ENCODE data around the gene KCNF1.
"Not testable (repeated sequence)": the region's sequence is repeated elsewhere in the genome, so short reads cannot be mapped to it uniquely, and the experiment has no call there.

KCNF1 gene

DNA sequence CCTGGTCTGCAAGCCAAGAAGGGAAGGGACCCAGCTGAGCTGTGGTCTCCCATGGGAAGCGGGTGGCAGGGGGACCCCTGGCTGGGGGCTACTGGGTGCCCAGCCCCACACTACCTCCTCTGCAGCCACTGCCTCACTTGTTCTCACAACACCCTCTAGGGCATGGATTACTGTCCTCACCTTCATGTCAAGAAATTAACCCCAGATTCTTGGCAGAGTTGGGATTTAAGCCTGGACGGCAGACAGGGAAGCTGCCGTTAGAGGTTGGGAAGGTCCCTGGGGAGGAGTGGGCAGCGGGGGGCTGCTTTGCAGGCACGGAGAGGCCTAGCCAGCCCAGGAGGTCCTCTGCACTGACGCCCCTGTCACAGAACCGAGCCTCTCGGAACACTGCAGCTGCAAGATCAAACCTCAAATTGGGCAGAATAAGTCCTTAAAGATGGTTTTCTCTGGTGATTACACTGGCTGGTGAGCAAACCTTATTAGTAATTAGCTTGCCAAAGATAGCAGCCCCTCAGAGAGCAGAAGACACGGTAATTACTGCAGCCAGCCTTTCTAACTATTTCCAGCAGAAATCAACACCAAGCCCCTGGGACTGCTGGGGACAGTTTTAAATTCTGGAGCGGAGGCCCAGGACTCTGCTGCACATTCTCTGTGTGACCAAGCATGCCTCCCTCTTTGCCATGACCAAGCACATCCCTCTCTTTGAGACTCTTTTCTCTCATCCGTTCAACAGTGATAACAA, 35.9 kb downstream of the KCNF1 start:
- DNase-seq = no peak

DNA sequence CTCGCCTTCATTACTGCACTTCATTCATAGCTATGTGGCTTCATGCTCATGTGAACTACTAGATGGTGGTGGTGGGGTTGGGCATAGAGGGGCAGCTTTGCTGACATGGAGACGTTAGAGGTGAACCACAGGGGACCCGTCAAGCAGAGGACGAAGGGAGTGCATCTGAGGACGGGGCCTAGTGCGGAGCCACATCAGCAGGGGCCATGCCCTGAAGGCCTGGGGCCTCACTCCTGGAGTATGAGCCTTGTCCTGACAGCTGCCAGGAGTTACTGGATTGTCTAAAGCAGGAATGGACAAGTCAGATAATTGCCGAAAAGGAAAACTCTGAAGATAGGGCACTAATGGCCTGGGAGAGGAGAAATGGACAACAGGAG, 36.4 kb downstream of the KCNF1 start:
- DNase-seq = no peak

DNA sequence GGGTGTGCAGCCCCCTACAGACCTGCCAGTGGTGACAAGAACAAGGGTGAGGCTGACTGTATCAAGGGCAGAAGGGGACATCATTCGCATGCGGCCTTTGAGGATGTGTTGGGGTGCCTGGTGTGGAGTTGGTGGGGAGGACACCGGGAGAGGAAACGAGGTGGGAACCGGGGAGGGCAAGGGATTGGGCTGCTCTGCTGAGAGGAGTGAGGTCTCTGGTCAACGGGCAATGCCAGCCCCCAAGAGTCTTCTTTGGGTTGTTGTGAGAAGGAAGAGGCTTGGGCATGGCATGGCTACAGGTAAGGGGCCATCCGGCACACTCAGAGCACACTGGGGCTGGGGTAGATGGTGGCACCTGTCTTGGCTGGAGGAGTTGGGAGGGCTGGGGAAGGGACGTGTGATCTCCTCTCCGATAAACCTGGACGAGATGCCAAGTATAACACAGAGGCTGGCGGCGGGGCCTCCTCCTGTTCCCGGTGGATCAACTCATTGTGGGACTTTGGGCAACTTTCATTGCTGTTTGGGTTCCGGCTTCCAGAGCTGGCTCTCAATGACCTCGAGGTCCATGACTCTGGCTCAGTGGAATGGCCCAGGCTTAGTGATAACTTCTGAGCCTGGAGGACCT, 37.0 kb downstream of the KCNF1 start:
- DNase-seq = no peak

DNA sequence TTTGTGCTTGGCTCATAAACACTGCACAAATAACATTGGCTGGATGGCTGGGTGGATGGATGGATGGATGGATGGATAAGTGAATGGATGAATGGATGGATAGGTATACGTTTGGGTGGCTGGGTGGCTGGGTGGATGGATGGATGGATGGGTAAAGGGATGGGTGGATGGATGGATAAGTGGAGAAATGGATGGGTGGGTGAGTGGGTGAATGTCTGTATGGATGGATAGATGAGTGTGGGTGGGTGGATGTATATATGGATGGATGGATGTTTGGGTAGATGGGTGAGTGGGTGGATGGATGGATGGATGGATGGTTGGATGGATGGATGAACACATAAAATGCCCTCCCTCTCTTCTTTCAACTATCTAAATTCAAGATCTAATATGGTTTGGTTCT, 38.1 kb downstream of the KCNF1 start:
- no peak for DNase-seq

DNA sequence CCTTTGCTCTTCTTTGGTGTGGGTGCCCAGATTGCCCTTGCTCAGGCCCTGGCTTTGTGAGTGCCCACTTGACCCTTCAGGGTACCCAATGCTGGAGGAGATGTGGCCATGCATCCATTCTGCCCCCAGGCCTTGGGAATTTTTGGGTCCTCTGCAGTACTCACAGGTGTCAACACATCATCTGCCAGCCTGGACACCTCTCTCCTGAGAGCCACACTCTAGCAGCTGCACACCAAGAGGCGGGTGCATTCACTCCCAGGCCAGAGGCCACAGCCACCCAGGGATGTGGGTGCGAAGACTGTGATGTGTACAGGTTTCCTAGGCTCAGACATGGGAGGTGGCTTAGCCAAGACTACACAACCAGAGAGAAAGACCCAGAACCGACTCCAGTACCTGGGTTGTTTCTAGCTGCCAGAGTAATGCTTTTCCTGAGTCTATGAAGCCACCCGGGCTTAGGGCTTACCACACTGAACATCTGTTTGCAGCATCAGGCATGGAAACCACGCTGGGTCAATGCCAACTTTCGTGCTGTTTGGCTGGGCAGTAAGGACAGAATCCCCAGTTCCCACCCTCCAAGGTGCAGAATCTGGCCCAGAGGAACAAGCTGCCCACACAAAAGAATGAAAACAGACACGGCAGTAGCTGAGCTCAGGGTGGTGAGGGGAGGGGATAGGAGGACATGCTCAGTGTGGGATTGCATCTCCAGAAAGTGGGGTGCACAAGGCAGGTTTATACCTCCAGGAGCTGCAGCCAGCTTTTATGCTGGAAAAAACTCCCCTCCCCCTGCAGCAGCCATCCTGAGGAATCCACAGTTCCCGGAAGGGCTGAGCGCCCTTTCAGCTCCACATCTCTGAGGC, 40.1 kb downstream of the KCNF1 start:
- peak; percentile 86 for DNase-seq

DNA sequence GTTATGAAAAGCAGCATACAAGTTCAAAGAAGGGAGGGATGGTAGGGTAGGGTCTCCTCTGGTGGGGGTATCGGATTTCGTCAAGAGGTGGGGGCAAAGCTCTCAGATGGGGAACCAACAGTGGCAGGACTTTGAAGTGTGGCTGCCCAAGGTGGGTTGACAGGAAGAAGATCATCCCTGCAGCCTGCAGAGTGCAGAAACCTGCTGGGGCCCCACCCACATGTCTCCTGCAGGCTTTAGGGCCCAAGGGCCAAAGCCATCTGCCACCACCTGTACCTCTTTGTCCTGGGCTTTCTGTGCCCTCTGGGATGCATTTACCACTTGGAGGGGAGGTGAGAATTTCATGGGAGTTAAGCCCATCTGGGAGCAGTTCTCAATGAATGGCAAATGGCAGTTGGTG, 42.7 kb downstream of the KCNF1 start:
- DNase-seq = no peak

DNA sequence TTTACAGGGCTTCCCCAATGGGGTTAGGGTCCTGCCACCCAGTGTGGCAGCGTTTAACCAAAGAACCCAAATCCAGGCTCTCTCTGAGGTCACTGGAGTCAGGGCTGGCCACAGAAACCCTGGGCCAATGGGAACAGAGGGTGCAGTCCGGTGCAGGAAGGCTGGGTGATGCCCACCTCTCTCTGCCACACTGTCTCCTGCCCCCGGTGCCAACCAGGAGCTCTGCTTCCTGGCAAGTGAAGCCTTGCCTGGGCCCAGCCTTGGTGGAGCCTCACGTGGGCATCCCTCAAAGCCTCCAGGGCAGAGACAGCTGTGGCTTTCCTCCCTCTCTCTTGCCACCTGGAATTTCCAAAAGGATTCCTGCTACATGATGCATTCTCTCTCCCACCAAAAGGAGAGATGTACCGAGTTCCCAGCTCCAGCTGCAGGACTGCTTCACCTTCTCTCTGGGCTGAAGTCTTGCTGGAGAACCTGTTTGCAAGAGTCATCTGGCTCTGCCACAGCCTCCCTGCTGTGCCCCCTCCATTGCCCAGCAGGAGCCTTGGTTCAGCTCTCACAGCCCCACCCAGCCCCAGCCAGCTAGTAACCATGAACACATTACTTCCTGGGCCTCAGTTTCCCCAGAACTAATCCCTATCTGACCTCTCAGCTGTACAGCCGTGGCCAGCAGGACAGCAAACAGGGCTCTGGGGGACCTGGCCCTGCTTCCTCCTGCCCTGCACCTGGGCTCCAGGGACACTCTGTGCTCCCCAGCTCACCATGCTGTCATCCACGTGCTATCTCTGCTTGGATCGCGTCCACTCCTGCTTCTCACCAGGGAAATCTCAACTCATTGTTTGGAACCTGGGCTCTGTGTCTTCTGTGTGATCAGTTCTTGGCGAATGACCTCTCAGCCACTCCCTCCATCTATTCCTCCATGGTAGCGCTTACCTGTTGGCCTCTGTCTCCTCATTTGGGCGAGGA, 43.4 kb downstream of the KCNF1 start:
- no peak for DNase-seq

DNA sequence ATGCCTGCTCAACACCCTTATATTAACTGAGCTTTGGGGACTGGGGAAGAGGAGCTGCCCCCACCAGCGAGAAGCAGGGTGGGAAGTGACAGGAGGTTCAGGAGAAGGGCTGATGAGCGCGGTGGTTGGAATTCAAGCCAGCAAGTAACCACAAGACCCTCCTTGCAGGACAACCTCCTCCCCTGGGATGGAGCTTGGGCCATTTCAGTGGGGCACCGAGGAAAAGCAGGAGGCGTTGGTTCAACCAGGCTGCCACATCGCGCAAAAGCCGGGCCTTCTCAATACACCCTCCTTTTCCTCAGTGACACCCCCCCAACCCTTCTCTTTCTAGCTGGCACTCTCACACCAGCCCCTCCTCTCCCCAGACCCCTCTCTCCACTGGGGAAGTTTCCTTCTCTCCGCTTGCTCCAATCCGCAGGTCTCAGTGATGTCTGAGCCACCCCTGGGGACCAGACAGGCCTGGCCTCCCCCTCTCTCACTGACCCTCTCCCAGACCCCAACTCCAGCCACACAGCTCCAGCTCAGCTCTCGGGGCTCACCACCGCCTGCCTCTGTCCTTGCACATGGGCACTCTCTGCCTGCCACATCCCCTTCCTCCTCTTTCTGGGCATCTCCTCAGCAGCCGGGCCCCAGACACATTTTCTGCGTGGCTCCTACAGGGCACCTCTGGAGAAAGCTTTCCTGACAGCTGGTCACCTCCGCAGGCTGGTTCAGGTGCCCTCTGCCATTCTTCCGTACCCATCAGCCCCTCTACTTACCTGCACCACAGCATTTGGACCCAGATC, 44.5 kb downstream of the KCNF1 start:
- no peak for DNase-seq

DNA sequence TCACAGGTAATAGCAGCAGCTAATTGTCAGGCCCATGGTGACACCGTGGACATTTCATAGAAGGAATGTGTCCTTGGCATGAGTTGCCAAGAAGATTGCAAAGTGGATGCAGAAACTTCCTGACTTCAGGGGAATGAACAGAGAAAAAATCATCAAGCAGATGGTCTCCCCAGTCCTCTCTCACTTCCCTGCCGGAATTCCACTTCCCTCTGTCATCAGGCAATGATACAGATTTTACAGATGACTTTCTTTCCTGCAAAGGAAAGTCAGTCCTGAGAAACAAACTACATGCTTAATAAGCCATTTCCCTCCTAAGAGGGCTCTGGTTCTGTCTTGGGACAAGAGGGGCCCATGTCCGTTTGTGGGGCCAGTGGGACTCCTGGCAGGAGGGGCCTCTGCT, 45.7 kb downstream of the KCNF1 start:
- no peak for DNase-seq

DNA sequence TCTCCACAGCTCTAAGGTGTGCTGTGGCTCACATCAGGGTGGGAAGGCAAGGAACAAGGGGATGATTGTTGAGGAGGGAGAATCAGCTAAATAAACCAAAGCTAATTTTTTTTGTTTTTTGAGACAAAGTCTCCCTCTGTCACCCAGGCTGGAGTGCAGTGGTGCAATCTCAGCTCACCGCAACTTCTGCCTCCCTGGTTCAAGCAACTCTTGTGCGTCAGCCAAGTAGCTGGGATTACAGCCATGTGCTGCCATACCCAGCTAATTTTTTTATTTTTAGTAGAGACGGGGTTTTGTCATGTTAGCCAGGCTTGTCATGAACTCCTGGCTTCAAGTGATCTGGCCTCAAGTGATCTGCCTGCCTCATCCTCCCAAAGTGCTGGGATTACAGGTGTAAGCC, 46.7 kb downstream of the KCNF1 start:
- DNase-seq = not testable (repeated sequence)

DNA sequence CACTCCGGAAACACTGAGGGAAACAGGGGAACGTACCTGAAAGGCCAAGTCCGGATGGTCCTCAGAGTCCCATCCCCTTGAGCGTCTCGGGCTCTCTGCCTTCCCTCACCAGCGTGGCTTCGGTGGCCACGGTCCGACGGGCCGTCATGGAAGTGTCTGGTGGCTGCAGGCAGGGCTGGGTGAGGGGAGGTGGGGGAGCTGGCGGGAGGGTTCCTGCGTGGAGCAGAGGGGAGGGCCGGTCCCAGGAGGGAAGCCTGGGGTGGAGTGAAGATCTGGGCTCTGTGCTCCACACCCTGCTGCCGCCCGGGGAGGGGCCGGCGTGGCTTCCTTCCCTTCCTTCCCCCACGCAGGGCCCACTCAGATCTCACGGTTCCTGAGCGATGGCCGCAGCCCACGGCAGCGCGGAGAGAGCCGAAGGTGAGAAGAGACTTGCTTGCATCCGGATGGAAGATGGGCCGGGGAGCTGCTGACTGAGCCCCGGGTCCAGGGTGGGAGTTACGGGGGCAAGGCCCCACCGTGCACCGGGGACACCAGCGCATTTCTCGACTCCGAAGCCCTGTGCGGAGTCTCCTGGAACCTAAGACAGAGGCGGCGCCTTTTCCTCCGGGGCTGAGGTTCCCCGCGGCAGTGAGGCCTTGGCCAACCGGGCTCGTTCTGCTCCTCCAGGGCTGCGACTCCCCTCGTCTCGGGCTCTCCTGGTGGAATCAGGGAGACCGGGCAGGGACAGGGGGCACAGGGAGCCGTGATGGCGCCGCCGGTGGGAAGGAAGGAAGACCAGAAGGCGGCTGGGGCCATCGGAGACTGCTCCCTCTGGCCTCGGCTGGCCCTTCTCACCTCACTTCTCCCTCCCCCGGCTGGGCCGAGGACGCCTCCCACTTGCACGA, 49.1 kb downstream of the KCNF1 start:
- DNase-seq = no peak

DNA sequence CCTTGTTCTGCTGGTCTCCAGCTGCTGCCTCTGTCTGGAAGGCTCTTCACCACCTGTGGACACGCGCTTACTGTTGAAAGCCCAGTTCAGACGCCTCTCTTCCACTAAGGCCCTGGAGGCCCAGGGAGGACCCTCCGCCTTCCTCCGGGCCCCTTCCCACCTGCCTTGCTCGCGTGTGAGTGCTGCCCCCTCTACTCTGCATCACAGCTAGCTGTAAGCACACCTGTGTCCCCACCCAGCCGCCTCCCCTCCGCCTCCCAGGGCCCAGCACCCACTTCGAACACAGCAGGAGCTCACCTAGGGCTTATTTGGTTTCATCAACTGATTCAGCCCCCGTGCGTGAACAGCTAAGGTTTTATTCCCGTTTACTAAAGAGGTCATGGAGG, 49.7 kb downstream of the KCNF1 start:
- DNase-seq = no peak

DNA sequence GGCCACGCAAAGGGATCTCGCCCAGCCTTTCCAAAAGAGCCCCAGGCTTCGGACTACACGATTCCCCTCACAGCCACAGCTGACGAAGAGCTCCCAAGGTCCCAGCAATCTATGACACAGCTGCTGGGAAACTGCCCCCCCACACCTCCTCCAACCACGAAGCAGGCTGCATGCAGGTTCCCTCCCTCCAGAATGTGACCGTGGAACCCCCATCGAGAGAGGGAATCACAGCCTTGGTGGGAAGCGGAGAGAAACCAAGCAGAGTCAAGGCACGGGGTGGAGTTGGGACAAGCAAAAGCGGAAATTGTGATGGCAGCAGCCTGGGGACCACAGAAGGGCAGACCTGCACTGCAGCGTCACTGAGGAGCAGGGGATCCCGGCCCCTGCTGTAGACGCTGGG, 50.3 kb downstream of the KCNF1 start:
- no peak for DNase-seq

DNA sequence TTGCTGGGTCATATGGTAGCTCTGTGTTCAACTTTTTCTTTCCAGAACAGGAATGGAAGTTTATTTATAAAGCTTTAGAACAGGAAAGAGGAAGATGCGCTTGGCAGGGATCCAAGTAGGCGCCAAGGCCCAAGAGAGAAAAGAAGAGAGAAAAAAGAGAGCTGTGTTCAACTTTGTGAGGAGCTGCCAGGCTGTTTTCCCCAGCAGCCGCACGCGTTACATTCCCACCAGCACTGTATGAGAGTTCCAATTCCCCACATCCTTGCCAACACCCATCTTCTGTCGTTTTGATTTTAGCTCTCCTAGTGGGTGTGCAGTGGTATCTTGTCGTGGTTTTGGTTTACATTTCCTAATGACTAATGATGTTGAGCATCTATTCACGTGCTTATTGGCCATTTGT, 51.4 kb downstream of the KCNF1 start:
- DNase-seq = no peak

Data from NCI-H1694 (cell line).